Gastrocnemius medialis (tissue), 4 donors: ENCODE measurements around the gene CSNK2A3. TPM values are rescaled to one million over a fixed set of nuclear protein-coding genes. Genes with fewer than 3 reads are reported as not detected.
"Not testable (repeated sequence)": the region's sequence is repeated elsewhere in the genome, so short reads cannot be mapped to it uniquely, and the experiment has no call there.

ENCODE experiments used
- ATAC-seq, 2 donors: fragments of 150-250 bp; one replicate each; pipeline ENCODE4 v1.9.1; 2016
- DNase-seq, 2 donors: peaks; one replicate each; pipeline ENCODE4 v3.0.0-alpha.2; 2019
- H3K27ac ChIP-seq, 4 donors: fragments of 200-600 bp; sonication (generic); 1 replicate in 1 of 4; 2 replicates in 3 of 4; pipeline ENCODE4 v1.5.1; 2016 to 2018; ENCODE audit warnings: mild to moderate bottlenecking in 2 of 4, moderate library complexity in 1 of 4
- H3K27me3 ChIP-seq, 3 donors: fragments of 200-600 bp; sonication (generic) in 2 of 3; 1 replicate in 1 of 3; 2 replicates in 2 of 3; pipeline versions ENCODE4 v1.5.1 to v1.6.0; 2016 to 2019; ENCODE audit warnings: mild to moderate bottlenecking in 1 of 3, moderate library complexity in 1 of 3
- H3K36me3 ChIP-seq, 2 donors: fragments of 200-600 bp; sonication (generic) in 1 of 2; one replicate each; pipeline ENCODE4 v1.5.1; 2017 to 2018
- H3K4me1 ChIP-seq, 2 donors: fragments of 200-600 bp; sonication (generic) in 1 of 2; one replicate each; pipeline ENCODE4 v1.5.1; 2016 to 2017; ENCODE audit warnings: mild to moderate bottlenecking in 2 of 2
- H3K4me3 ChIP-seq, 4 donors: fragments of 200-600 bp; sonication (generic) in 3 of 4; 1 replicate in 1 of 4; 2 replicates in 3 of 4; pipeline ENCODE4 v1.5.1; 2016 to 2019; ENCODE audit warnings: mild to moderate bottlenecking in 2 of 4
- H3K9me3 ChIP-seq, 3 donors: fragments of 200-600 bp; sonication (generic) in 2 of 3; 1 replicate in 1 of 3; 2 replicates in 2 of 3; pipeline ENCODE4 v1.5.1; 2016 to 2019
- CTCF ChIP-seq, 5 experiments: fragments of 450-650 bp in 3 of 5; fragments of 200-600 bp in 2 of 5; sonication (generic) in 2 of 5; IDR thresholded peaks in 4 of 5; conservative IDR thresholded peaks in 1 of 5; 1 replicate in 4 of 5; 2 replicates in 1 of 5; pipeline ENCODE4 v1.5.1; 2016 to 2019; ENCODE audit warnings: antibody characterized with exemption in 5 of 5, mild to moderate bottlenecking in 3 of 5, moderate library complexity in 3 of 5
- POLR2A ChIP-seq, 2 donors: fragments of 450-650 bp; IDR thresholded peaks; one replicate each; pipeline ENCODE4 v1.6.1; 2017; ENCODE audit warnings: antibody characterized with exemption in 2 of 2, mild to moderate bottlenecking in 2 of 2, moderate library complexity in 2 of 2
- in situ Hi-C, 4 donors: fragments of 200-750 bp; cut with MboI; loops; one replicate each; pipeline versions ENCODE4 v1.15.0 to v1.8.0; 2017; ENCODE audit warnings: low sequenced_read_pairs in 4 of 4
- intact Hi-C: fragments of 100-400 bp; cut with DNase I; formaldehyde crosslinking; loops from one replicate; pipeline ENCODE4 v1.15.1; 2023; ENCODE audit warnings: low total_unique reads
- total RNA-seq, 4 donors: library from RNA; depleted of rRNA; stranded (reverse); fragments of >200 nt; gene quantifications; one replicate each; pipeline versions ENCODE4 v1.1.0 to v1.2.3, GENCODE V29; 2016

The CSNK2A3 gene
- total RNA-seq = 1 to 10 TPM in 2 of 4 donors, under 1 TPM in 2; 0.68 to 1.6 (median 1.0) TPM

GRCh38 chr11:11352878-11353277, at the start of gene CSNK2A3:
CSNK2A3 (minus strand) TSS chr11:11353250; CDS start chr11:11353119, 131 bp downstream.
- H3K9me3 ChIP-seq, in situ Hi-C loops, DNase-seq, H3K4me3 ChIP-seq, H3K27me3 ChIP-seq, ATAC-seq, intact Hi-C loops, H3K27ac ChIP-seq, H3K36me3 ChIP-seq: not testable (repeated sequence)
- peaks cover 0 to 12% of the 10 kb centered on the region in 2 donors for H3K4me1 ChIP-seq

GRCh38 chr11:11401960-11402535, 49.0 kb upstream of the CSNK2A3 start:
- Histone ChIP-seq H3K4me3 (no peak overlapping the region), H3K4me1 (peaks cover 15 to 37% of the 10 kb centered on the region in 2 donors), H3K27ac (no peak overlapping the region), H3K36me3 (no peaks in the 10 kb centered on the region), H3K27me3 (no peaks in the 10 kb centered on the region), H3K9me3 (no peaks in the 10 kb centered on the region)
- in situ Hi-C loops = loop anchor here in 1 of 4 donors (10.0 kb wide), 1 partner anchor 383 kb away; no protein-coding TSS in a partner anchor
- no peak for DNase-seq
- intact Hi-C loops = loop anchor here (5.0 to 10.0 kb wide), 4 partner anchors 110 to 383 kb away; partner anchors contain the start of gene GALNT18
- ATAC-seq = no peak
- no peak for TF ChIP-seq CTCF (IDR thresholded peaks at IDR 0.05 in 4 of 5, conservative IDR thresholded peaks at IDR 0.05 in 1 of 5)
- TF ChIP-seq POLR2A (IDR thresholded peaks at IDR 0.05) = no peak

GRCh38 chr11:11400635-11401232, 47.7 kb upstream of the CSNK2A3 start:
- intact Hi-C loops = loop anchor here (5.0 to 10.0 kb wide), 4 partner anchors 112 to 384 kb away; partner anchors contain the start of gene GALNT18
- Histone ChIP-seq H3K4me3 (no peak overlapping the region), H3K9me3 (no peaks in the 10 kb centered on the region), H3K4me1 (peaks cover 9 to 24% of the 10 kb centered on the region in 2 donors), H3K36me3 (no peaks in the 10 kb centered on the region), H3K27me3 (no peaks in the 10 kb centered on the region), H3K27ac (no peak overlapping the region)
- TF ChIP-seq CTCF (IDR thresholded peaks at IDR 0.05 in 4 of 5, conservative IDR thresholded peaks at IDR 0.05 in 1 of 5) (no peak), POLR2A (IDR thresholded peaks at IDR 0.05) (no peak)
- in situ Hi-C loops = loop anchor here in 1 of 4 donors (10.0 kb wide), 1 partner anchor 384 kb away; no protein-coding TSS in a partner anchor
- ATAC-seq (no peak), DNase-seq (no peak)

- Histone ChIP-seq H3K27ac (no peak overlapping the region), H3K4me1 (peaks cover 9 to 20% of the 10 kb centered on the region in 2 donors), H3K4me3 (no peak overlapping the region), H3K27me3 (no peaks in the 10 kb centered on the region), H3K36me3 (no peaks in the 10 kb centered on the region), H3K9me3 (no peaks in the 10 kb centered on the region)
- TF ChIP-seq CTCF (IDR thresholded peaks at IDR 0.05 in 4 of 5, conservative IDR thresholded peaks at IDR 0.05 in 1 of 5) (no peak), POLR2A (IDR thresholded peaks at IDR 0.05) (no peak)
- DNase-seq = no peak
- intact Hi-C loops = loop anchor here (5.0 to 10.0 kb wide), 4 partner anchors 112 to 385 kb away; partner anchors contain the start of gene GALNT18
- no peak for ATAC-seq
- in situ Hi-C loops = loop anchor here in 1 of 4 donors (10.0 kb wide), 1 partner anchor 385 kb away; no protein-coding TSS in a partner anchor
Observed at GRCh38 chr11:11400121-11400520, 47.1 kb upstream of the CSNK2A3 start.

GRCh38 chr11:11397781-11398180, 44.7 kb upstream of the CSNK2A3 start:
- Histone ChIP-seq H3K9me3 (no peaks in the 10 kb centered on the region), H3K27me3 (no peaks in the 10 kb centered on the region), H3K4me3 (no peak overlapping the region), H3K36me3 (no peaks in the 10 kb centered on the region), H3K27ac (no peak overlapping the region), H3K4me1 (no peaks in the 10 kb centered on the region)
- TF ChIP-seq CTCF (IDR thresholded peaks at IDR 0.05 in 4 of 5, conservative IDR thresholded peaks at IDR 0.05 in 1 of 5) = no peak
- no peak for TF ChIP-seq POLR2A (IDR thresholded peaks at IDR 0.05)
- ATAC-seq (no peak), DNase-seq (no peak)
- intact Hi-C loops (no loop called here), in situ Hi-C loops (no loop called here)
